GM12864 (cell line): ENCODE results near the gene SLC25A11.
"Not testable (repeated sequence)": the region's sequence is repeated elsewhere in the genome, so short reads cannot be mapped to it uniquely, and the experiment has no call there.

Experiments
- DNase-seq: peaks from one replicate; pipeline ENCODE4 v3.0.0-alpha.2; 2011; ENCODE audit warnings: low read depth
- H3K4me3 ChIP-seq: 2 replicates; pipeline ENCODE4 v1.5.1; 2011; ENCODE audit warnings: mild to moderate bottlenecking, low read depth, low read length, control low read depth
- CTCF ChIP-seq: IDR thresholded peaks from 2 replicates; pipeline ENCODE4 v1.5.1; 2011; ENCODE audit warnings: low read depth, mild to moderate bottlenecking, moderate library complexity, low read length, control low read depth, inconsistent platforms; ENCODE audit errors: missing control alignments

SLC25A11 gene

GRCh38 chr17:4934173-4934979, 5.5 kb downstream of the SLC25A11 start:
- no peak overlapping the region for H3K4me3 ChIP-seq
- peak; percentile 14 for TF ChIP-seq CTCF
- no peak for DNase-seq

GRCh38 chr17:4933646-4934045, 6.2 kb downstream of the SLC25A11 start:
- H3K4me3 ChIP-seq, result no peak overlapping the region
- TF ChIP-seq CTCF, result no peak
- DNase-seq, result no peak

GRCh38 chr17:4932756-4933155, 7.1 kb downstream of the SLC25A11 start:
- DNase-seq, result no peak
- no peak for TF ChIP-seq CTCF

GRCh38 chr17:4931963-4932362, 7.9 kb downstream of the SLC25A11 start, which contains the start of gene GP1BA:
TSS of gene GP1BA (plus strand) at chr17:4932277. CDS start at chr17:4932605, 328 bp downstream.
- DNase-seq, result no peak
- TF ChIP-seq CTCF, result no peak
- no peak within 1 kb of the TSS for H3K4me3 ChIP-seq

More at GRCh38 chr17:4932756-4933155, 7.1 kb downstream of the SLC25A11 start:
- H3K4me3 ChIP-seq, result no peak overlapping the region

- no peak for DNase-seq
- no peak for TF ChIP-seq CTCF
These were observed 11.0 kb downstream of the SLC25A11 start for GRCh38 chr17:4928881-4929280.

GRCh38 chr17:4926577-4927335, 13.1 kb downstream of the SLC25A11 start:
- DNase-seq, H3K4me3 ChIP-seq: not testable (repeated sequence)

More at GRCh38 chr17:4928881-4929280, 11.0 kb downstream of the SLC25A11 start:
- no peak overlapping the region for H3K4me3 ChIP-seq

- H3K4me3 ChIP-seq, result no peak overlapping the region
- TF ChIP-seq CTCF, result no peak
- no peak for DNase-seq
These were observed 18.5 kb downstream of the SLC25A11 start for GRCh38 chr17:4921320-4921719.
